ENCODE results near the gene RRP15. TPM values are rescaled to one million over a fixed set of nuclear protein-coding genes. Genes with fewer than 3 reads are reported as not detected.

RRP15 gene
- polyA plus RNA-seq, 1 donor (not counting 4 experiments of a cell fraction or from before 2014, with no cell fraction given), result 15.8 TPM

DNA sequence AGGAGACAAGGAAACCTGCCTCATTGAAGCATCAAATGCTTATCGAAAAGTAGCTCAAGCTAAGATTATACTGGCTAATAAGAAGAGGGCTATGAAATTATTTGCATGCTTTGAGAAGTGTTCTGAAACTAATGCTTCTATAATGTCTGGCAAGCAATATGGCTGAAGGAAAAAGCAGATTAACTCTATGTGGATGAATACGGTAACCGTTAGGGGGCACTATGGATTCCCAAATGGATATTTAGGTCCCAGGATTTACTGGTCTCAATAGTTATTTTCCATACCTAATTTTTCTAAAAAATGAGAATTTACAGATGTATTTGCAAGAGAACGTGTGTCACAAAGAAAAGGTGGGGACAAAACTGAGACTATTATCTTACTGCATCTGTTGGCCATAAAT, 34.6 kb upstream of the RRP15 start:
- Histone ChIP-seq H3K9ac (ENCODE audit: control insufficient read depth, extremely low read depth, insufficient read depth, low read length) (no peak overlapping the region), H3K4me1 (ENCODE audit: control insufficient read depth, extremely low read depth, insufficient read depth, low read length) (no peaks in the 10 kb centered on the region), H3K4me3 (ENCODE audit: control insufficient read depth in 2 of 3, extremely low read depth in 1 of 3, insufficient read depth in 2 of 3, low read depth in 1 of 3, low read length in 3 of 3) (no peak overlapping the region), H3K27ac (ENCODE audit: control insufficient read depth, insufficient read depth, low read length) (no peak overlapping the region), H4K20me1 (ENCODE audit: control insufficient read depth, extremely low read depth, insufficient read depth, low read length) (no peaks in the 10 kb centered on the region), H2AFZ (ENCODE audit: control insufficient read depth, low read length) (no peak overlapping the region), H3K36me3 (ENCODE audit: control insufficient read depth in 2 of 2, extremely low read depth in 1 of 2, insufficient read depth in 2 of 2, low read length in 2 of 2) (no peaks in the 10 kb centered on the region), H3K9me3 (ENCODE audit: control insufficient read depth, low read depth, low read length) (no peaks in the 10 kb centered on the region), H3K4me2 (ENCODE audit: control insufficient read depth, extremely low read depth, insufficient read depth, low read depth, low read length) (no peak overlapping the region), H3K27me3 (ENCODE audit: control insufficient read depth, extremely low read depth, insufficient read depth, low read length) (no peaks in the 10 kb centered on the region), H3K9me1 (ENCODE audit: control insufficient read depth, extremely low read depth, insufficient read depth, low read length) (no peaks in the 10 kb centered on the region), H3K79me2 (ENCODE audit: control insufficient read depth, insufficient read depth, low read length) (no peaks in the 10 kb centered on the region)
- no peak for DNase-seq (ENCODE audit: low read depth, low spot score)
- no peak for FAIRE-seq
- no peak for TF ChIP-seq EZH2 (IDR thresholded peaks at IDR 0.05; ENCODE audit: low read length)
- TF ChIP-seq, protein P1, sequence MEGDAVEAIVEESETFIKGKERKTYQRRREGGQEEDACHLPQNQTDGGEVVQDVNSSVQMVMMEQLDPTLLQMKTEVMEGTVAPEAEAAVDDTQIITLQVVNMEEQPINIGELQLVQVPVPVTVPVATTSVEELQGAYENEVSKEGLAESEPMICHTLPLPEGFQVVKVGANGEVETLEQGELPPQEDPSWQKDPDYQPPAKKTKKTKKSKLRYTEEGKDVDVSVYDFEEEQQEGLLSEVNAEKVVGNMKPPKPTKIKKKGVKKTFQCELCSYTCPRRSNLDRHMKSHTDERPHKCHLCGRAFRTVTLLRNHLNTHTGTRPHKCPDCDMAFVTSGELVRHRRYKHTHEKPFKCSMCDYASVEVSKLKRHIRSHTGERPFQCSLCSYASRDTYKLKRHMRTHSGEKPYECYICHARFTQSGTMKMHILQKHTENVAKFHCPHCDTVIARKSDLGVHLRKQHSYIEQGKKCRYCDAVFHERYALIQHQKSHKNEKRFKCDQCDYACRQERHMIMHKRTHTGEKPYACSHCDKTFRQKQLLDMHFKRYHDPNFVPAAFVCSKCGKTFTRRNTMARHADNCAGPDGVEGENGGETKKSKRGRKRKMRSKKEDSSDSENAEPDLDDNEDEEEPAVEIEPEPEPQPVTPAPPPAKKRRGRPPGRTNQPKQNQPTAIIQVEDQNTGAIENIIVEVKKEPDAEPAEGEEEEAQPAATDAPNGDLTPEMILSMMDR (optimal IDR thresholded peaks at IDR 0.05 in 1 of 3, IDR thresholded peaks at IDR 0.05 in 1 of 3, conservative IDR thresholded peaks at IDR 0.05 in 1 of 3; ENCODE audit: extremely low read depth in 1 of 3, insufficient read depth in 2 of 3, low read length in 3 of 3), result no peak
- dilution Hi-C loops (cut with MboI; ENCODE audit: extremely low pct_ligation_motif_present, low sequenced_read_pairs), result no loop called here

- no peaks in the 10 kb centered on the region for H4K20me1 ChIP-seq (ENCODE audit: control insufficient read depth, extremely low read depth, insufficient read depth, low read length)
- H3K27ac ChIP-seq (ENCODE audit: control insufficient read depth, insufficient read depth, low read length), result no peak overlapping the region
- dilution Hi-C loops (cut with MboI; ENCODE audit: extremely low pct_ligation_motif_present, low sequenced_read_pairs), result no loop called here
- FAIRE-seq, result no peak
- no peaks in the 10 kb centered on the region for H3K36me3 ChIP-seq (ENCODE audit: control insufficient read depth in 2 of 2, extremely low read depth in 1 of 2, insufficient read depth in 2 of 2, low read length in 2 of 2)
- no peak for DNase-seq (ENCODE audit: low read depth, low spot score)
- H3K4me2 ChIP-seq (ENCODE audit: control insufficient read depth, extremely low read depth, insufficient read depth, low read depth, low read length), result no peak overlapping the region
- no peak overlapping the region for H3K9ac ChIP-seq (ENCODE audit: control insufficient read depth, extremely low read depth, insufficient read depth, low read length)
- no peaks in the 10 kb centered on the region for H3K9me1 ChIP-seq (ENCODE audit: control insufficient read depth, extremely low read depth, insufficient read depth, low read length)
- no peak overlapping the region for H3K4me3 ChIP-seq (ENCODE audit: control insufficient read depth in 2 of 3, extremely low read depth in 1 of 3, insufficient read depth in 2 of 3, low read depth in 1 of 3, low read length in 3 of 3)
- TF ChIP-seq, protein P1 (optimal IDR thresholded peaks at IDR 0.05 in 1 of 3, IDR thresholded peaks at IDR 0.05 in 1 of 3, conservative IDR thresholded peaks at IDR 0.05 in 1 of 3; ENCODE audit: extremely low read depth in 1 of 3, insufficient read depth in 2 of 3, low read length in 3 of 3), result no peak
- no peak for TF ChIP-seq EZH2 (IDR thresholded peaks at IDR 0.05; ENCODE audit: low read length)
- H3K27me3 ChIP-seq (ENCODE audit: control insufficient read depth, extremely low read depth, insufficient read depth, low read length), result peaks cover 3% of the 10 kb centered on the region
- H3K9me3 ChIP-seq (ENCODE audit: control insufficient read depth, low read depth, low read length), result no peaks in the 10 kb centered on the region
- H2AFZ ChIP-seq (ENCODE audit: control insufficient read depth, low read length), result no peak overlapping the region
- no peaks in the 10 kb centered on the region for H3K79me2 ChIP-seq (ENCODE audit: control insufficient read depth, insufficient read depth, low read length)
- H3K4me1 ChIP-seq (ENCODE audit: control insufficient read depth, extremely low read depth, insufficient read depth, low read length), result no peaks in the 10 kb centered on the region
These were observed 30.7 kb upstream of the RRP15 start for GRCh38 chr1:218254296-218254946.

Measured in keratinocyte (primary cell).